ENCODE results near the gene SNAI1.
"Not testable (repeated sequence)": the region's sequence is repeated elsewhere in the genome, so short reads cannot be mapped to it uniquely, and the experiment has no call there.

Gene SNAI1

GRCh38 chr20:49964964-49965780 is 17.6 kb upstream of the SNAI1 start:
- peak; percentile 4 to 74 (median 28) for DNase-seq

DNA sequence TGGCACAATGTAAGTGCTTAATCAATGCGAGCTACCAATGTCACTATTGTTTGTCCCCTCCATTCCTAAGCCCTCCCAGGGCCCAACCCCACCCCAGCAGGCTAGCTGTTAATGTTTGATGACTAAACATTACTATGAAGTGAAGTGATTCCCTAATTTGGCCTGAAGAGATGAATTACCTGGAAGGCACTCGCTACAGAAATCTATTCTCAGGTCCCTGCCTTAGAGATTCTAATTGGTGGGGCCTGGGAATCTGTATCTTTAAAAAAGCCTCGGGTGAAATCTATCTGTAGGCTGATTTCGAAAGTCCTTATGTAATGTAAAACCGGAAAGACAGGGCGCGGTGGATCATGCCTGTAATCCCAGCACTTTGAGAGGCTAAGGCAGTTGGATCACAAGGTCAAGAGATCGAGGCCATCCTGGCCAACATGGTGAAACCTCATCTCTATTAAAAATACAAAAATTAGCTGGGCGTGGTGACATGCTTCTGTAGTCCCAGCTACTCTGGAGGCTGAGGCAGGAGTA is 16.9 kb upstream of the SNAI1 start:
- no peak for DNase-seq

GRCh38 chr20:49966861-49967260 is 15.9 kb upstream of the SNAI1 start:
- DNase-seq: no peak

DNA sequence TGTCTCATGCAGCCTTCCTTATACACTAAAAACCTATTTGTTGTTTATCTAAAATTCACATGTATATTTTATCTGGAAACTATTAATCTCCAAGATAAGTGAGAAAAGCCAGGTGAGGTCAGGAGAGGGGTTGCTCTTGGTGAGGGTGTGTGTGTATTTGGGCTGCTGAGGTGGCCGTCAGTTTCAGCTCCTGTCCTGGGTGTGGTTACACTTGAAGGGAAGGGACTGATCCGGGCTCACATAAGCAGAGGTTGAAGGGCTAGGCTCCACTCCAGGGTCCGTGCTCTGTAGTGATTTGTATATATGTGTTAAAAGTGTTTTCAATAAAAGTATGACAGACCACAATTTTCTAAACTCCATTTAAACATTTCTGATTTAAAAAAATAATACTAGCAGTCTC is 13.5 kb upstream of the SNAI1 start:
- DNase-seq: no peak

DNA sequence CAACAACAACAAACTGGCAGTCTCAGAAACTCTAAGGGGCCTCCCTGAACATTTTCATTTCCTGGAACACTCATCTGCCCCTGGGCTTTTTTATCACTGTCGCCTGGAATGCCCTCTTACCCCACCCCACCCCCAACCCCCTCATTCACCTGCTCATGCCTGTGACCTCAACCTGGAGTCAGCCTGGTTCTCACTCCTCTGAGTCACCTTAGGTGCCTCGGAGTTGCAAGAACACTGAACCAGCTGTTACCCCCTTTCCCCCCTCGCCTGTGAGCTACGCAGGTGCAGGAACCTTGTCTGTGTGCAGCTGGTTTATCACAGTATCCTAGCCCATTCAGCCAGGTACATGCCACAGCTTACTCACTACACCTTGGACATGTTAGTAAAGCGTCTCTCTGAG is 12.8 kb upstream of the SNAI1 start:
- no peak for DNase-seq

DNA sequence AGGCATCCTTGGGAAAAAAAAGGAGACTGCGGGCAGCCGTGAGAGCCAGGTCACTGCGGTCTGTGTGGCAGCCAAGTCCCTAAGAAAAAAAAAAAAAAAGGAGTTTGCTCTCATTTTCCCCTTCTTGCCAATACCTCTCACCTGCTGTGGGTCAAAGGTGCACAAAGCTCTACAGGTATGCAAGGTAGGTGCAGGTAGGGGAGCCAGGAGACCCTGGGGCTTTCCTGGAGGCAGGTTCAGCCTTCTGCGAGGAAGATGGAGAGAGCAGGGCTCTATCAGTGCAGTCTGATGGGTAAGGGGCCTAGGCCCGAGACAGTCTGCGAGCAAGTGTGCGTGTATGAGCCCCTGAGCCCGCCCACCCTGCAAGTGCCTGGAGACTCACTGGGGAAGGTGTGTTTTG is 12.3 kb upstream of the SNAI1 start:
- DNase-seq: no peak

- DNase-seq: no peak
Observed at GRCh38 chr20:49973981-49974380, 8.8 kb upstream of the SNAI1 start.

DNA sequence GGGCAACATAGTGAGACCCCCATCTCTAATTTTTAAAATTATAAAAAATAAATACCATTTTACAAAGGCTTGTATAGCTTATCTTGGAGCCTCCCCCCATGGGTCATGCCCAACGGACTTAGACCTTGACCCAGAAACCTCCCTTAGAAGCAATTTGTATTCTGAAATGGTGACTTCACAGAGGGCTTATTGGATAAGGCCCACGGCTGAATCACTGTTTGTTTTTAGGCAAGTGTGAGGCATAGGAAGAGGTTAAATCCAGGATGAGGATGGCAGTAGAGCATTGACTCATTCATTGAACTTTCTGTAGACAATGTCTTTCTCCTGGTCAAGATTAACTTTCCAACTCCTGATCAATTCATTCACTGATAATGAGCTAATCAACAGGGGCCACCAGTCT is 6.2 kb upstream of the SNAI1 start:
- DNase-seq: no peak

- not testable (repeated sequence) for DNase-seq
Observed at GRCh38 chr20:49977740-49978139, 5.0 kb upstream of the SNAI1 start.

- DNase-seq: no peak
Observed at GRCh38 chr20:49978685-49979029, 4.1 kb upstream of the SNAI1 start.

DNA sequence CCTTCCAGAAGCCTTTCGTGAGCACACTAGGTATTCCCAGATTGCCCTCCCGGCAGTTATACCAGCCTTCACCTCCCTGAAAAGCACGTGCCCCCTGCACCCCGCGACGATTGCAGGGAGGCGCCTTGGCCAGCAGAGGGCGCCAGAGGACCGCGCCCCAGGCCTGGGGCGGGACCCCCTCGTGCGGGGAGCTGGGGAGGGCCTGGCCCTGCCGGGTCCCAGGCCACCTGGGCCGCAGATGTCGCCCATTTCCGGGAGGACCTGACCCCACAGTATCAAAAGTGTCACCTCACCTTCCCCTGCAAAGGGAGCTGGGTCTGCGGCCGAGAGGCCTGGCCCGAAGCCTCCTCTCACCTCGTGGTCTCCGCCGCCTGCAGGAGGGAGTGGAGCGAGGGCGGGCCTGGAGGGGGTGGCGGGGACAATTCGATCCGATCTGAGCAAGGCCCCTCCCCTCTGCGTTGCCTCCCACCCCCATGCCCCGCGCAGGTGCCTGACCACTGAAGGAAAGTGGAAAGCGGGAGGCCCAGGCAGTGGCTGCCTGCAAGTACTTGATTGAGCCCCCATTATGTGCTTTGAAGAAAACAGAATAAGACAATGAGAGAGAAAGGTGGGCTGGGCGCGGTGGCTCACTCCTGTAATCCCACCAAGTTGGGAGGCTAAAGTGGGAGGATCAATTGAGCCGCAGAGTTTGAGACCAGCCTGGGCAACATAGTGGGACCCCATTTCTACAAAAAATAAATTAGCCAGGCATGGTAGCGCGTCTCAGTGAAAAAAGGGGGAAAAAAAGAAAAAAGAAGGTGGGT is 3.5 kb upstream of the SNAI1 start:
- DNase-seq: peak; percentile 3 to 69 (median 58)

GRCh38 chr20:49980140-49981008 is 2.4 kb upstream of the SNAI1 start:
- DNase-seq: peak in 1 of 3 experiments; percentile 34

- no peak for DNase-seq
Observed at GRCh38 chr20:49981218-49982071, 1.3 kb upstream of the SNAI1 start.

- no peak for DNase-seq
Observed at GRCh38 chr20:49982072-49982345, 771 bp upstream of the SNAI1 start.

DNA sequence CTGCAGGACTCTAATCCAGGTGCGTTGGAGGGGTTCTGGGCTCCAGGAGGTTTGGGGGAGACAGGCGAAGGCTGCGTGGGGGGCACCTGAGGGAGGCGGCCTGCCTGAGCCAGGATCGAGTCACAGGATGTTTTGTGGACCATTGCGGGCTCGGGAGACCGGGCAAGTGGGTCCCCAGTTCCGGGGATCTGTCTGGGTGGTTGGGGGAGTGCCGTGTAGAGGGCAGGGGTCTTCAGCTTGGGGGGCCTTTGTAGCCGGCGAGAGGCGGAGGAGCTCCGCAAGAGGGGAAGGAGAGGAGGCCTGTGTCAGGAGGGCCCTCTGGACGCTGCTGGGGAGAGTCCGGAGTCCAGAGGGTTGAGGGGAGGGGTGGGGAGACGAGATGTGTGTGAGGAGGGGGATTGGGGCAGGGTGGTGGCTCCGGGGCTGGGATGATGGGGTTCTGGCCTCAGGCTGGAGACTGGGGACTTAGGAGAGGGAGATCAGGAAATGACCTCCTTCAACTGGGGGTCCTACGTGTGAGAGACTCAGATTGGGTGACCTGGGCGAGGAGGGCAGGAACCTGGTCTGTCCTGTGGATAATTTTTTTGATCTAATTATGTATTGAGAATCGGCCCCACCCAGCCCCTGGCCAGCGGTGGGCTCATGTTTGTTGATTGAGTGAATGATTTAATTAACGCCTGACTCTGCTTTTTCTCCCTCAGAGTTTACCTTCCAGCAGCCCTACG is 505 bp downstream of the SNAI1 start:
- peak in 2 of 3 experiments; percentile 53 to 80 for DNase-seq

- DNase-seq: no peak
Observed at GRCh38 chr20:49983848-49984408, 1.1 kb downstream of the SNAI1 start.

- DNase-seq: no peak
Observed at GRCh38 chr20:49984426-49985153, 1.8 kb downstream of the SNAI1 start.

DNA sequence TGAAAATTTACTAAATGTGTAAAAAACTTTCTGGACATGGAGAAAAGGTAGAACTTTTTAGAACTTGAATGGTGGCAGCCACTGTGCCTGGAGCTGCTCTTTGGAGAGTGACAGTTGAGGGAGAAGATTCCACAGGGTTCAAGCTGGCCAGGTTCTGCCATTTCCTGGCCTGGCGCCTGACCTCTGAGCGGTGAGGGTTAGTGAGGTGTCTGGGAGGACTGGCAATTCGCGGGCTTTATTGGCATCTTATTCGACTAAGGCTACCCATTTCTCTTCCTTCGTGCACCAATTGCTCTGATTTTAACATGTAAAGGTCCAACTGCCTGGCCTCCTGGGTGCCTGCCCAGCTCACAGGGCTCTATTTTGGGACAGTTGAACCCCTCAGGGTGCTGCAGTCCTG is 2.4 kb downstream of the SNAI1 start:
- no peak for DNase-seq

GRCh38 chr20:49985617-49986016 is 2.8 kb downstream of the SNAI1 start:
- DNase-seq: no peak

- no peak for DNase-seq
Observed at GRCh38 chr20:49986049-49986448, 3.3 kb downstream of the SNAI1 start.

All from NCI-H1417 (cell line).